ENCODE data around the gene POGK.

Gene POGK

GRCh38 chr1:166905900-166906299 is 66.6 kb downstream of the POGK start:
- DNase-seq, result no peak

Measured in NCI-H1930 (cell line).